ENCODE results near the gene FICD.

The FICD gene

DNA sequence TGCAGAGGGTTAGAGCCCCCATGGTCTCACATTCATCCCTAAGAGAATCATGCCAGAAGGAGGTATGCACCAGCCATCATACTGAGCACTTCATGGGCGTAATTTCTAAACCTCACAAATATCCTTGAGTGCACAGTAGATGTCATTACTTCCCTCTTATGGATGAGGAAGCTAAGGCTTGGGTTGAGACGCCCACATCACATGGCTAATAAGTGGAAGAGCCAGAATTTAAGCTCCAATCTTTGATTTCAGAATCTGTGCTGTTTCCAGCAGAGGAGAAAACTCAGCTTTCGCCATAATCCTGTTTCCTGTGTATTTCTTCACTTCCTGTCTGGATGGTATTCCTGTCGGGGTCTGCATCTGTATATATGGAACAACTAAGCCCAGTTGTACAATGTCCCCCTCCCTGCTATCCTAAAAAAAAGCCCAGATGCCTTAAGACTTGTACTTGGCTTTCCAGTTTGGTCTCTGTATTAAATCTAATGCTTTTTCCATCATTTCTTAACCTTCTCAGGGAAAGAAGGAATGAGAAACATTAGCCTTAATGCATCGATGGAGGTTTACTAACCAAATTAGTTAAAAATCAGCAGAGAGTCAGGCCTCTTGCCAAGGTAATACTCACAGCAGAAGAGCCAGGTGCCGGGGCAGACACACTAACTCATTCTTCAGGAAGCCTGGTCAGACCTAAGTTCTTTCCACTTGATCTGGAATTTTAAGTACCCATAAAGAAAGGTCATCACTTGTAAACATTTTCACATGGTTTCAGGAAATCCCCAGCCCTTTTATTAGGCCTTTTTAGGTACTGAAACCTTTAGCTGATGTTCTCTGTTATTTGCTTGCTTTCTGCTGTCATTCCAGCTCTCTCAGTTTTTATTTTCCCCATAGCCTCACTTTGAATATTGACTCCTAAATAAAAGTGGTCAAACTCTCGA lies 52.6 kb downstream of the FICD start:
- DNase-seq = no peak

DNA sequence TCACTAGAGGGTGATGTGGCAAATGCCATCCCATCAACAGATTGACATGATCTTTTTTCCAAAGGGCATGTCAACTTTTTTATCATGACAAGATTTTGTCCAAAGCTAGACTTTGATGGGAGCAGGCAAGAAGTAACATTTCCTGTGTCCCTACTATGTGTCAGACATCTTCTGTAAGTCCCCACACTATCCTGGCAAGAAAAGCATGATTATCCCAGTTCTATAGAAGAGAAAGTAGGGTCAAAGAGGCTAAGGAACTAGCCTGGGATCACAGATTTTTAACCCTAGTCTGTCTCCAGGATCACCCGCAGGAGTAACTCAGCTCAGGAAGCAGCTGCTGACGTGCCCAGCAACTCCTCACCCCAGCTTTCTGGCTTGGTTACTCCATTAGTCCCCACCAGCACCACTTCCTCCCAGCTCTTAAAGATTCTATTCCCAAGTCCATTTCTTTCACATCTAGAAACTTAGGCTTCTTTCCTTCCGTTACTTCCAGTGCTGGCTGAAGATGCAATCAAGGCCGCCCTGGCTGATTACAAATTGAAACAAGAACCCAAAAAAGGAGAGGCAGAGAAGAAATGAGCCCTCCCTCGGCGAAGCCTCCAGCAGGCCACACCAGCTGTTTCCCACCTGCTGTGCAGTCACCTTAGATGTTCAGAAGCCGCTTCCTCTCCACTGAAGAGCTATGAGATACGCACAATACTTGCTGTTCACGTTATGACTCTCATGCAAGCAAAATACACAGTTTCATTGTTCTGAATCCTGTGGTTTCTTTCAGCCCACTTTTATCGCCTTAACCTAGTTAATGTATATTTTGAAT lies 53.5 kb downstream of the FICD start:
- DNase-seq = peak; percentile 76

Data from CD4-positive, alpha-beta T cell treated with Interleukin-4 for 4 hours (primary cell).